Adipocyte (in vitro differentiated cells): Measurements from ENCODE around the gene PCLO.
"Not testable (repeated sequence)": the region's sequence is repeated elsewhere in the genome, so short reads cannot be mapped to it uniquely, and the experiment has no call there.

Experiments
- DNase-seq: peaks from one replicate; pipeline ENCODE4 v3.0.0-alpha.2; 2015; ENCODE audit warnings: low read depth
- H3K27me3 ChIP-seq: replicated peaks from 2 replicates; pipeline ENCODE4 v1.7.0; 2013; ENCODE audit warnings: mild to moderate bottlenecking, low read length, moderate library complexity; ENCODE audit not compliant: control insufficient read depth, insufficient read depth
- H3K36me3 ChIP-seq: 2 replicates; pipeline ENCODE4 v1.7.0; 2013; ENCODE audit warnings: low read length, mild to moderate bottlenecking, moderate library complexity; ENCODE audit not compliant: control insufficient read depth, insufficient read depth, severe bottlenecking
- H3K4me1 ChIP-seq: 2 replicates; pipeline ENCODE4 v1.7.0; 2013; ENCODE audit warnings: mild to moderate bottlenecking, low read length, moderate library complexity; ENCODE audit not compliant: control insufficient read depth, insufficient read depth
- H3K4me3 ChIP-seq: 2 replicates; pipeline ENCODE4 v1.7.0; 2013; ENCODE audit warnings: mild to moderate bottlenecking, low read length, moderate library complexity
- H3K9ac ChIP-seq: 2 replicates; pipeline ENCODE4 v1.7.0; 2013; ENCODE audit warnings: mild to moderate bottlenecking, low read length, moderate library complexity
- H3K9me3 ChIP-seq: 2 replicates; pipeline ENCODE4 v1.7.0; 2013; ENCODE audit warnings: mild to moderate bottlenecking, low read length, moderate library complexity; ENCODE audit not compliant: control insufficient read depth

PCLO gene

GRCh38 chr7:82959528-82959927 lies 203.2 kb downstream of the PCLO start:
- H3K27me3 ChIP-seq = peaks cover 19% of the 10 kb centered on the region
- no peak overlapping the region for H3K9ac ChIP-seq
- no peak for DNase-seq
- H3K4me3 ChIP-seq = no peak overlapping the region
- no peaks in the 10 kb centered on the region for H3K36me3 ChIP-seq
- H3K9me3 ChIP-seq = peaks cover 2% of the 10 kb centered on the region
- H3K4me1 ChIP-seq = peaks cover 10% of the 10 kb centered on the region

- Histone ChIP-seq H3K4me3 (no peak overlapping the region), H3K4me1 (peaks cover 10% of the 10 kb centered on the region), H3K36me3 (no peaks in the 10 kb centered on the region), H3K27me3 (peaks cover 32% of the 10 kb centered on the region), H3K9me3 (peaks cover 2% of the 10 kb centered on the region), H3K9ac (no peak overlapping the region)
- DNase-seq = no peak
Observed at GRCh38 chr7:82957521-82957920, 205.2 kb downstream of the PCLO start.

GRCh38 chr7:82953324-82954027 lies 209.2 kb downstream of the PCLO start:
- H3K9me3 ChIP-seq = peaks cover 2% of the 10 kb centered on the region
- peaks cover 45% of the 10 kb centered on the region for H3K27me3 ChIP-seq
- no peak for DNase-seq
- H3K9ac ChIP-seq = no peak overlapping the region
- H3K4me1 ChIP-seq = no peaks in the 10 kb centered on the region
- no peak overlapping the region for H3K4me3 ChIP-seq
- H3K36me3 ChIP-seq = no peaks in the 10 kb centered on the region

- H3K9ac ChIP-seq = no peak overlapping the region
- no peak for DNase-seq
- no peaks in the 10 kb centered on the region for H3K9me3 ChIP-seq
- no peaks in the 10 kb centered on the region for H3K36me3 ChIP-seq
- no peak overlapping the region for H3K4me3 ChIP-seq
- H3K27me3 ChIP-seq = peaks cover 32% of the 10 kb centered on the region
- H3K4me1 ChIP-seq = no peaks in the 10 kb centered on the region
Observed at GRCh38 chr7:82950436-82950835, 212.2 kb downstream of the PCLO start.

- no peak overlapping the region for H3K9ac ChIP-seq
- no peak overlapping the region for H3K4me3 ChIP-seq
- no peaks in the 10 kb centered on the region for H3K36me3 ChIP-seq
- H3K4me1 ChIP-seq = no peaks in the 10 kb centered on the region
- no peaks in the 10 kb centered on the region for H3K9me3 ChIP-seq
- peaks cover 10% of the 10 kb centered on the region for H3K27me3 ChIP-seq
- no peak for DNase-seq
Observed at GRCh38 chr7:82945480-82945879, 217.2 kb downstream of the PCLO start.

- H3K4me3 ChIP-seq = no peak overlapping the region
- no peaks in the 10 kb centered on the region for H3K9me3 ChIP-seq
- H3K27me3 ChIP-seq = peaks cover 5% of the 10 kb centered on the region
- no peaks in the 10 kb centered on the region for H3K4me1 ChIP-seq
- DNase-seq = no peak
- H3K36me3 ChIP-seq = no peaks in the 10 kb centered on the region
- H3K9ac ChIP-seq = no peak overlapping the region
Observed at GRCh38 chr7:82945056-82945455, 217.6 kb downstream of the PCLO start.

GRCh38 chr7:82932516-82932915 lies 230.2 kb downstream of the PCLO start:
- H3K4me3 ChIP-seq = no peak overlapping the region
- no peak overlapping the region for H3K9ac ChIP-seq
- no peaks in the 10 kb centered on the region for H3K9me3 ChIP-seq
- H3K4me1 ChIP-seq = no peaks in the 10 kb centered on the region
- H3K36me3 ChIP-seq = no peaks in the 10 kb centered on the region
- H3K27me3 ChIP-seq = no peaks in the 10 kb centered on the region
- no peak for DNase-seq

- H3K4me1 ChIP-seq = no peaks in the 10 kb centered on the region
- no peak for DNase-seq
- H3K9me3 ChIP-seq = no peaks in the 10 kb centered on the region
- H3K36me3 ChIP-seq = no peaks in the 10 kb centered on the region
- no peaks in the 10 kb centered on the region for H3K27me3 ChIP-seq
- no peak overlapping the region for H3K4me3 ChIP-seq
- H3K9ac ChIP-seq = no peak overlapping the region
Observed at GRCh38 chr7:82926477-82926876, 236.2 kb downstream of the PCLO start.

GRCh38 chr7:82925331-82925730 lies 237.4 kb downstream of the PCLO start:
- no peak overlapping the region for H3K9ac ChIP-seq
- DNase-seq = no peak
- no peaks in the 10 kb centered on the region for H3K27me3 ChIP-seq
- H3K9me3 ChIP-seq = no peaks in the 10 kb centered on the region
- H3K4me3 ChIP-seq = no peak overlapping the region
- H3K36me3 ChIP-seq = no peaks in the 10 kb centered on the region
- H3K4me1 ChIP-seq = no peaks in the 10 kb centered on the region

GRCh38 chr7:82906502-82906901 lies 256.2 kb downstream of the PCLO start:
- Histone ChIP-seq H3K9ac (no peak overlapping the region), H3K36me3 (no peaks in the 10 kb centered on the region), H3K4me1 (no peaks in the 10 kb centered on the region), H3K27me3 (no peaks in the 10 kb centered on the region), H3K4me3 (no peak overlapping the region), H3K9me3 (no peaks in the 10 kb centered on the region)
- DNase-seq = no peak

GRCh38 chr7:82904871-82905270 lies 257.8 kb downstream of the PCLO start:
- Histone ChIP-seq H3K36me3 (no peaks in the 10 kb centered on the region), H3K4me3 (no peak overlapping the region), H3K27me3 (no peaks in the 10 kb centered on the region), H3K4me1 (no peaks in the 10 kb centered on the region), H3K9me3 (no peaks in the 10 kb centered on the region), H3K9ac (no peak overlapping the region)
- DNase-seq = no peak

- H3K4me1 ChIP-seq, H3K4me3 ChIP-seq, DNase-seq, H3K27me3 ChIP-seq, H3K9ac ChIP-seq, H3K9me3 ChIP-seq, H3K36me3 ChIP-seq: not testable (repeated sequence)
Observed at GRCh38 chr7:82901098-82901497, 261.6 kb downstream of the PCLO start.
